GM21737 (cell line): Measurements from ENCODE around the gene CPT1A.

Source experiments
- ATAC-seq: cut with Tn5 transposase; IDR thresholded peaks from one replicate; pipeline ENCODE4 v1.9.1; 2021; ENCODE audit warnings: mild to moderate bottlenecking, moderate library complexity; ENCODE audit not compliant: unreplicated experiment

CPT1A gene

DNA sequence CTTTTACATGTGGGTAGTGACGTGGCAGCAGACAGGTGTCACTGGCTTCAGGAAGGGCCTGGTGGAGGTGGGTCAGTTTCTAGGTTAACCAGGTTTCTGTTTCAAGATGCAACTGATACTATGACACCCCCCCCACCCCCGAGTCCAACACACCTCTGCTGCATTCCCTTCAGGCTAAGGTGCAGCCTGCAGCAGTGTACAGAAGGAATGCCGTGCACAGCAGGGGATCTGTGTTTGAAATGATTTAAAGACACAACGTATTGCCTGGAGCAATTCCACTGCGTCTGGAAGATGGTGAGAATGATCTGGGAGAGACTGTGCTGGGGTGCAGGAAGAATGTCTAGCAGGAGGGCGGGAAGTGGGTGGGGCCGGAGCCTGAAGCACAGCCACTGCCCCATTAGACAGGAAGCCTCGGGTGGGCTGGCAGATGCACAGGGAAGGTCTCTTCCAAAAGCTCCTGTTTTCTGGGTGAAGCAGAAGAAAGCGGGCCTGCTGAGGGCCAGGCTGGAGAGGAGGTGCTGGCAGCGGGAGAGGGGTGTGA lies 78.5 kb downstream of the CPT1A start:
- ATAC-seq = no peak

DNA sequence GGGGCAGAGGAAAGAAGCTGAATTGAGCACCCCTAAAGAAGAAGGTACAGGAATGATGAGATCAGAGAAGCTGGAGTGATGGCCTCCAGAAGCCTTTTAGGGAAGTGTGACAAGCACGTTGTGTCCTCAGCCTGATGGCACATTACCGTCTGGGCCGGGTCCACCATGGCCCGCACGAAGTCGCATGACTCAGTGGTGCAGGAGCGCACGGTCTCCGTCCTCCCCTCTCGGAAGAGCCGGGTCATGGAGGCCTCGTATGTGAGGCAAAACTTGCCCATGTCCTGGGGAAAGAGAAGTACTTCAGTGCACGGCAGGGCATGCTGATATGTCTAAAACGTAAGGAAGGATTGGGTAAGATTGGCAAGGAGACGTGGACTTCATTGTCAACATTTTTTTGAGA lies 79.2 kb downstream of the CPT1A start:
- no peak for ATAC-seq

DNA sequence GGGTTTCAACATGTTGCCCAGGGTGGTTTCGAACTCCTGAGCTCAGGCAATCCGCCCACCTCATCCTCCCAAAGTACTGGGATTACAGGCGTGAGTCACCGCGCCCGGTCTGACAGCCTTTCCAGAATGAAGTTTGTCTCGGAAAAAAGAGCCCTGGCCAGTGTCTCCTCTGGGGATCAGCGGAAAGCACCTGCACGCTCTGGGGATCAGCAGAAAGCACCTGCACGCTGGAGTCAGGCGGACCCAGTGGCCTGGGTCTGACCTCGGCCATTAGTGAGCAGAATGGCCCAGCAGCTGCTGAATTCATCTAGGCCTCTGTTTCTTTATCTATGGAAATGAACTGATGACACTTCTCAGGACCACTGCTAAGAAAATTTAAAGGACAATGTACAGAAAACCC lies 79.9 kb downstream of the CPT1A start:
- no peak for ATAC-seq

DNA sequence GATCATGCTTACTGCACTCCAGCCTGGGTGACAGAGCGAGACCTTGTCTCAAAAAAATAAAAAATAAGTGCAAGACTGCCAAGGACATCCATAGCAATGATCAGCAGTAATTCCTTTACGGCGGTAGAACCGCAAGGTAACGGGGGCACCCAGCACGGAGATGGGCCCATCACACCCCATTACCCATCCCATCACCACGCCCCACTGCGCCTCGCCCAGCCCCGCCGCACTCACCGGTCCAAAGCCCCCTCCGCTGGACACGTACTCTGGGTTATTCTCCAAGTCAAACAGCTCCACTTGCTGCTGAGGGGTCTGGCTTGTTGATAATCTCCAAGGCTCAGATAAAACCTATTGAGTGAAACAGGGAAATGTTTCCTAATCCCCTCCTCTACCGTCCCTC lies 81.7 kb downstream of the CPT1A start:
- ATAC-seq = no peak

DNA sequence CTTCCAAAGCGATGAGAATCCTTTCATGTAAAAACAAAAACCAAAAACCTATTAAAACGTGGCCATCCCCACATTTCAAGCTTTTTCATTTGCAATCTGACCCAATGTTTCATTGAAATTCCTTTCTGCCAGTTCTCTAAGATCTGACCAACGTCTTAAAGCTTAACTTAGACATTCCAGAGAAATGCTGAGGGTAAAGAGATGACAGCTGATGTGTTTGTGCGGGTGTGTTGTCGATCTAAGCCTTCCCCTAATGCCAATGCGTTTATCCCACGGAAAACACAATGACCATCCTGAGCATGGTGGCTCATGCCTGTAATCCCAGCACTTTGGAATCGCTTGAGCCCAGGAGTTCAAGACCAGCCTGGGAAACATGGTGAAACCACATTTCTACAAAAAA lies 84.0 kb downstream of the CPT1A start:
- no peak for ATAC-seq

DNA sequence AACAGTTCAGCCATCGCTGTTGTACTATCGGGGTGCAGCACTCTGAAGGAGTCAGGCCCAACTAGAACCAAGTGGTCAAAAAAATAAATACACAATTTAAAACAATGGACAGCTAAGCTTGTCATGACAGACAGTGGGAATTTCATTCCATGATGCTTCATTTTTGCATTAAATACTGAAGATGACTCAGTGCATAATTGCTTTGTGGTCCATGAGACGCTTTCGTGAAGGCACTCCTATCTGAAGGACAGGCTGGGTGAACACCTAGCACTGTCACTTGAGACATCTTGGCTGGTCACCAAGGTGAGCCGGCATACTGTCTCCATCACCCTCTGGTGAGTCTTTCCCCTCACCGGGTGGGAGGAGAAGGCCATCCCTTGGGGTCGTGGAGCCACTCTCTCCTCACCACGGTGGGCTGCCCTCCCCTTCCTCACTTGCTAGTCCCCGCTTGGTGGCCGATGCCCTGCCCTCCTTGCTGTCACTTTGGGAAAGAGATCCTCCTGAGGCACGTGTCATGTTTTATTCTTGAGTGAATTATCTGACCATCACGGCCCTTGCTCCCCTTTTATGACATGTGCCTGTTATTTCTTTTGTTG lies 85.4 kb downstream of the CPT1A start:
- ATAC-seq = no peak

DNA sequence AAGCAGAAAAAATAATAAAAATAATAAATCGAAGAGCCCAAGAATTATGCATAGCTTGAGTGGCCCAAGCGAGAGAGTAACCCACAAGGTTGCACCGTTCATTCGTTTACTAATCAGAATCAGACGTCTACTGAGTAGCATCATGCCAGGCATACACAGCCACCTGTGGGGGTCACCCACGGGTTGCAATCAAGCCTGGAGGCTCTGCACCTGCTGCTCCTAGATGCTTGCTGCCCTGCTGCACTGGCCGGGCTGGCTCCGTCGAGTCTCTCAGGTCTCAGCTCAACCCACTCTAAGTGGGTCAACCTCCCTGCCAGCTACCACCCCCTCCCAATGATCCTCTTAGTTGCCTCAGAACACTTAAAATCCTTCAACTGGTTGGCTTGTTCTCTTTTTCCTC lies 88.4 kb downstream of the CPT1A start:
- ATAC-seq = no peak

DNA sequence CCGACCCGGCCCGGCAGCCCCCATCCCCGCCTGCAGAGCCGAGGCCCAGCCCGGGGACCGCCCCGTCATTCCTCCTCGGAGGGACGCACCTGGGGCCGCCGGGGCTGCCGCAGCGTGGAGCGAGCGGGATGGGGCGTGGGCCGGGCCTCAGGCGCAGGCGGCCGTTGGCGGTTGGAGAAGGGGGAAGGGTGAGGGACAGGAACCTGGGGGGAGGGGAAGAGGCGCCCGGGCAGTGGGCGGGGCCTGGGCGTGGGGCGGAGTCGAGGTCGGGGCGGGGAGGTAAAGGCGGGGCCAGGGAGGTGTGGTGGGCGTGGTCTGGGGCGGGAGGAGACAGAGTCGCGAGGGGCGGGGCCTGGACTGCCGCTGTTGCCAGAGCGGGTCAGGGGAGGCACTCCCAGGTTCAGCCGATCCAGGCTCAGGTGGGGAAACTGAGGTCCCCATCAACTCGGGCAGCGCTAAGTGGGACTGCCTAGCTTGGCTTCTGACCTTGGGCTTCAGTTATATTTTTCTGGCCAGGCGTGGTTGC lies 90.3 kb downstream of the CPT1A start, which contains the start of gene TESMIN:
Gene TESMIN, minus strand, starts transcription at position 190 of the 526 bp plus-strand sequence. CDS start 860 bp downstream, outside the sequence.
- peak; percentile 73 for ATAC-seq

DNA sequence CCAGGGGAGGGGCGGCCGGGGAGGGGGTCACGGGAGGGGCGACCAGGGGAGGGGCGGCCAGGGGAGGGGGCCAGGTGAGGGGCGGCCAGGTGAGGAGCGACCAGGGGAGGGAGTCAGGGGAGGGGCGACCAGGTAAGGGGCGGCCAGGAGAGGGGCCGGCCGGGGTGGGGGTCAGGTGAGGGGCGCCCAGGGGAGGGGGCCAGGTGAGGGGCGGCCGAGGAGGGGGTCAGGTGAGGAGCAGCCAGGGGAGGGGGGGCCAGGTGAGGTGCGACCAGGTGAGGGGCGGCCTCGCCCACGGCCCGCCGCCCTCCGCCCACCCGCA lies 90.8 kb downstream of the CPT1A start:
- no peak for ATAC-seq

DNA sequence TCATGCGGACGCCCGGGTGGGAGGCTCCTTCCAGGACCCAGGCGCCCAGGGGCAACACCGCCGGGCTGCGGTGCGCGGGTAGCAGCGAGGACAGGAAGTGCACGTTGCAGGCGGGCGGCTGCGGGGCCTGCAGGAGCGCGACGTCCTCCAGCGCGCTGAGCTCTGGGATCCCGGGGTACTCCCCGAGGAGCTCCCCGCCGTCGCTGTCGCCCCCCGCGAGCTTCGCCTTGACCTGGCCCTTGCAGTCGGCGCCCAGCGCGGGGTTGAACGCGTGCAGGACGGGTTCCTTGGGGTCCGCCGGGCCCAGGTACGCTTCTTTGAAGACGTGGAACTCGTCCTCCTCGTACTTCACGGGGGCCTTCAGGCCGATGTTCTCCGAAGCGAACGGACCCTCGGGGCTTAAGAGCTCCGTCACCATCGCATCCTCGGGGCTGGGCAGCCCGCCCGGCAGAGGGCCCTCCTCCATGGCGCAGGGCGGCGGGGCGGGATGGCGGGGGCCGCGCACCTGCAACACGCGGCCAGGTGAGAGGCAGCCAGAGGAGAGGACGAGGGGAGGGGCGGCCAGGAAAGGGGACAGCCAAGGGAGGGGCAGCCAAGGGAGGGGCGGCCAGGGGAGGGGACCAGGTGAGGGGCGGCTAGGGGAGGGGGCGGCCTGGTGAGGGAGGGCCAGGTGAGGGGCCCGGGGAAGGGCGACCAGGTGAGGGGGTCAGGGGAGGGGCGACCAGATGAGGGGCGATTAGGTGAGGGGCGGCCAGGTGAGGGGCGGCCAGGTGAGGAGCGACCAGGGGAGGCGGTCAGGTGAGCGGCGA lies 91.3 kb downstream of the CPT1A start:
- ATAC-seq = no peak

DNA sequence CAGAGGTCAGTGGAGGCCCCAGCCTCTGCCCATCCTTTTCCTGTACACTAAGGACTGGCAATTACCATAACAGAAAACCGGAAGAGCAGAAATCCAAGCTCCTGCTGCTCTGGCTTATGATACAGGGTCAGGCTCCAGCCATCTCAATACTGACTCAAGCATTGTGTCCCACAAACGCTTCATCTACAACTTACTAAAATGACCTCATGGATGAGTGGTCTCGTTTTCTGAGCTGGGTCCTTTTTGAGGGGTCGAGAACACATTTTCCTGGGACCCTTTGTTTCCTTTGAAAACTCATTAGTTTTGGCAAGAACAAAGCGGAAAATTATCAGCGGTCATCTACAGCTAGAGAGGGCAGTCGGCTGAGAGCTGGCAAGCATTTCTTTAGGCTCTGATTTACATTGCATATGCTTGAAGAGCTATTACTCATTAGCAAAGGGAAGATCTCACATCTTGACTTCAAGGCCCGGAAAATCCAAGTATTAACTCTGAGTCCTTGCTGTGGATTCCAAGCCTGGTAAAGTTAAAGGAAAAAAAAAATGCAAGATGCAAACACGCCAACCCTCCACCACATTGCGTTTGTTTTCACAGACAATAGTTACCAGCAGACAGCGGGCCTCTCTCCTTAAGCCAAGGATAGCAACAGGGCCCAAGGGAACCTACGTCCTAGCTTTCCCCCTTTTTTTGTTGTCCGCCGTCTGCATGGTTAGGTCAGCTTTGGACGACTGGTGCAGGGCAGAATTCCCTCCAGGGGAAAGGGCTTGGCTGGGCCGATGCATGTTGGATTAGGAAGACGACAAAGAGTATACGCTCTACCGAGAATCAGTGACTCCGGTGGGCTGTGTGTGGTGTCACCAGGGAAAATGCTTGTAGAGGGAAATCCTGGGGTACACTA lies 92.2 kb downstream of the CPT1A start:
- no peak for ATAC-seq

DNA sequence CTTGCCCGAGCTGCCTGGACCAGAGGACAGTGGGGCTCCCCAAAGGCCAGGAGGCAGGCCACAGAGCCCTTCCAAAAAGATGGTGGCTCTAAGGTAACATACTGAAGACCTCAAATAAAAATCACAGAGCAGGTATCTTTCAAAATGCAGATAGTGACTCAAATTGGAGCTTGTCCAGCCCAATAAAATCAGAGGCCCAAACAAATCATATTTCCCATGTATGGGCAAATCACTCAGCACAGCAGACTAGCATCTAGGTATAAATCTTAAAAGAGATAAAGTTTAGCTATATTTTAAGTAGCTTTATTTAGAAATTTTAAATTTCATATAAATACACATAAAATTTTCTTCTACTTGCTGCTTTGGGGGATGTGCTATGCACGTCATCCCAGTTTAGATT lies 93.7 kb downstream of the CPT1A start:
- ATAC-seq = no peak

DNA sequence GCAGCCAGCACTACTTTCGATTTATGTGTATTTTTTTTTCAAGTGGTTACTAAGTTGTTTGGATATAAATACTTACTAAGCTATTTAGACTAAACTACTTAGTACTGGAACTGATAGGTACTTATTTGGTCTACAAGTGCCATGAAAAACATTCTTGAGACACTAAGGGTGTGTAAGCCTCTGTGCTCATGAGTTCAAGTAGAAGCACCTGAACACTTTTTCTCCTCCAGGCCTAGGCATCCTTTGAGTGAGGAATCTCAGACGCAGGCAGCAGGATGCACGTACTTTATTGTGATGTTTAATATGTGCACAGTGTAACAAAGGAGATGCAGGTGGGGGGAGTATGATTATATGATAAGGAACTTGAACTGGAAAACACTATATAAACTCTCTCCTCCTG lies 98.2 kb downstream of the CPT1A start:
- no peak for ATAC-seq

DNA sequence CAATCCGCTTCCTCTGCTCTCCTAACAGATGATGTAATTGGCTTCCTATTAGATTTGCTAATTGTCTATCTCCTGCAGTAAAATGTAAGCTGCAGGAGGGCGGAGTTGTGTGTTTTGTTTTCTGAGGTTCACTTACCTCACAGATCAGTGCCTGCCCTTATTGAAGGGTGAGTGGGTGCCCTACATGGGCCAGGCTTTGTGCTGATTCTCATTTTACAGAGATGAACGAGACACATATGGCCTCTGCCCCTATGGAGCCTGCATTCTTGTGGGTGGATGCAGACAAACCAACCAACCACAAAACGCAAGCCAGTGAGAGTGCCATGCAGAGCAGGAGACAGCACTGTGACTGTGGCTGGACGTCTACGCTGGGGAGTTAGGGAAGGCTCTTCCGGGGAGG lies 100.3 kb downstream of the CPT1A start:
- ATAC-seq = no peak

DNA sequence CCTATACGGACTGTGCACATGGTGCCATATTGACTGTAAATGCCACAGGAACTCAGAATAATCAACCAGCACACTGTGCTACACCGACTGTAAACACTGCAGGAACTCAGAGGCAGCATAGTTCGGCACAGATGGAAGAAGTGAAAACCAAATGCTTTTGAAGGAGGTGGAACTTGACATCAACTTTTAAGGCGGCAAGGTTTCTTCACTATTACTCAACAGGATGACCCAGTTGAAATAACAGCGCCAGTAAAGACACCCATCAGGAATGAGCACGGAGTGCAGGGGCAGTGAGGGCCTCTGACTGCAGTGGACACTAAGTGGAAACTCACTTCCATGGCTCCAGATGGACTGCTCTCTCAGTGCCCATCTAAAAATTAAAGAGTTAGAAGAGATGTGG lies 106.1 kb downstream of the CPT1A start:
- ATAC-seq = no peak

DNA sequence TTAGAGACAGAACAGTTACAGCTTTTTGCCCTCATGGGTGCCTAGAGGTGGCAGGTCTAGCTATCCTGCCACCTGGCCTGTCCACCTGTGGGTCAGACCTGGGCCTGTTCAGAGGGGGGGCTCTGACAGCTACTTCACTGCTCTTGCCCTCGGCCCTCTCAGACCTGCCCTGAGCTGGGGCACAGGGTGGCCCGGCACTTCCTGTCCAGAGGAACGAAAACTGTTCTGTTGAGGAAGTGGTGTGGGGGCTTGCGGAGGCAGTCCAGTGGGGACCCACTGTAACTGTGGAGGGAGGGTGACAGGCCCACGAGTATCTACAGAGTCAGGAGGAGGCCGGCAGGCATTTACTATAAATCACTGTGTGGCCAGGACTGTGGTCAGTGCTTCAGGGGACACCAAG lies 106.6 kb downstream of the CPT1A start:
- ATAC-seq = no peak

DNA sequence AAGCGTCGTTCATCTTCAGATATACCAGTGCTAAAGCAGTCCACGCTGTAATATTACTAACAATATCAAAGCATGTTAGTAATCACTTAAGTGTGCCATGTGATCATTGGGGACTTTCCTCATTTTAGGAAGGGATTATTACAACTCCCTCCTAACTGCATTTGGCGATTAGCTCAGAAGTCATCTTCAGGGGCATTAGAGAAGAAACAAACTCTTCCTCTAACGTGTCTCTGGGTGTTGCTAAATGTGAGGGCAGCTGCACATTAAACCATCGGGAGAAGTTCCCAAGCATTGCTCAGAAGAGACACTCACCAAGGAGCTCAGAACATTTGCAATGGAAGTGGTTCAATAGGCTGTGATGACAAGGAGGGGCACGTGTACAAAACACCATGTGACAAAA lies 107.6 kb downstream of the CPT1A start:
- ATAC-seq = no peak

DNA sequence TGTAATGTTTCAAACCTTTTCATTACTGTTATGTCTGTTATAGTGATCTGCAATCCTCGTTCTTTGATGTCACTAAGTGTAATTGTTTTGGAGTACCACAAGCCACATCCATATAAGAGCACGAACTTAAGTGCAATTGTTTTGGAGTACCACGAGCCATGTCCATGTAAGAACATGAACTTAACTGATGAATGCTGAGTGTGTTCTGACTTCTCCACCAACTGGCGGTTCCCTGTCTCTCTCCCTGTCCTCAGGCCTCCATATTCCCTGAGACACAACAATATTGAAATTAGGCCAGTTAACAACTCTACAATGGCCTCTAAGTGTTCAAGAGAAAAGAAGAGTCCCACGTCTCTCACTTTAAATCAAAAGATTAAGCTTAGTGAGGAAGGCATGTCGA lies 113.9 kb downstream of the CPT1A start:
- ATAC-seq = no peak

DNA sequence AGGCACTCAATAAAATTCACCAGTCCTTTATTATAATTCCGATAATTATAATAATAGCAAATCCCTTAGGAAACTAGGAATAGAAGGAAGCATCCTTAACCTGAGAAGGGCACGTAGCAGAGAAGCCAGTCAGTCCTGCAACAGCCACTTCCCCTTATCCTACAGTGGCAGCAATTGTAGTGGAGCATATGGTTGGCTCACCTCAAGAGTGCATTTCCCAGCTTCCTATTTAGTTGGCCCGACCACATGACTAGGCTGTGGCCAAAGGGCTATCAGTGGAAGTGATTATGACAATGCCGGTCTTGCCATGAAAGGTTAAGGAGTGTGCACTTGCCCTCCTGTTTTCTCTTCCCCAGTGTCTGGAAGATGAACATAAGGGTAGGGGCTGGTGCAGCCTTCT lies 117.4 kb downstream of the CPT1A start:
- no peak for ATAC-seq

DNA sequence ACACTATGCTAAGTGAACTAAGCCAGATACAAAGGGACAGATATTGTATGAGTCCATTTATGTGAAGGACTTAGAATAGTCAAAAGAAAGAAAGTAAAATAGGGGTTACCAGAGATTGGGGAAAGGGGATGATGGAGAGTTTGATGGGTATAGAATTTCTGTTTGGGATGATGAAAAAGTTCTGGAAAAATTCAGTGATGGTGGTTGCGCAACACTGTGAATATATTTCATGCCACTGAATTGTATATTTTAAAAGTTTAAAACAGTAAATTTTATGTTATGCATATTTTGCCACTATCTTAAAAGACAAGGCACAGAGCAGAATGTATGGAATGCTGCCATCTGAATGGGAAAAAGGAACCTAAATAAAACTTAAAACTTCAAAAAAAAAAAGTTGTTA lies 119.6 kb downstream of the CPT1A start:
- ATAC-seq = no peak

DNA sequence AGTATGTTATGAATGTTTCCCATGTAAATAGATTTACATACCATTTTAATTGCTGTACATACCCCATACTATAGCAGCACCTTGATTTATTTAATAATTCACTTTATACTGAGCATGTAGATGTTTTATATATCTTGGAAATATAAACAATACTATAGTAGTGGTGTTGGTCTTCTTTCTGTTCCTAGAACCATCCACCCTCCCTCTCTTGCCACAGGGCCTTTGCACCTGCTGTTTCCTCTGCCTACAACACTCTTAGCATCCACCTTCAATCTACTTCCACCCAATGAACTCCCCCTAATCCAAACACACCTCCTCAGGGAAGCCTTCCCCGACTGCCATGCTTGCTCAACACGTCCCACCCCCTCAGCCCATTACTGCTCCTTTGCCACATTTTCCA lies 120.6 kb downstream of the CPT1A start:
- ATAC-seq = no peak
